Smooth muscle cell (in vitro differentiated cells): ENCODE results near the gene ZDHHC5. TPM values are rescaled to one million over a fixed set of nuclear protein-coding genes. Genes with fewer than 3 reads are reported as not detected.

Experiments
- DNase-seq: peaks from one replicate; lab custom pipeline; 2025; ENCODE audit not compliant: unreplicated experiment; lab: John Stamatoyannopoulos, UW
- H2AFZ ChIP-seq: fragments of 200-600 bp; sonication (generic); 2 replicates; pipeline ENCODE4 v1.6.0; 2016; ENCODE audit warnings: antibody characterized with exemption, low read depth, mild to moderate bottlenecking
- H3F3A ChIP-seq: fragments of 200-600 bp; sonication (generic); 2 replicates; pipeline ENCODE4 v1.6.0; 2017; ENCODE audit warnings: antibody characterized with exemption, low read depth
- H3K27ac ChIP-seq: fragments of 200-600 bp; sonication (generic); 2 replicates; pipeline ENCODE4 v1.5.1; 2016; ENCODE audit warnings: low read depth, mild to moderate bottlenecking
- H3K27me3 ChIP-seq: fragments of 200-600 bp; sonication (generic); 2 replicates; pipeline ENCODE4 v1.6.1; 2016; ENCODE audit warnings: low read depth, mild to moderate bottlenecking
- H3K36me3 ChIP-seq: fragments of 200-600 bp; sonication (generic); 2 replicates; pipeline ENCODE4 v1.5.1; 2016; ENCODE audit warnings: low read depth
- H3K4me1 ChIP-seq: fragments of 200-600 bp; sonication (generic); 2 replicates; pipeline ENCODE4 v1.5.1; 2016; ENCODE audit warnings: low read depth
- H3K4me2 ChIP-seq: fragments of 200-600 bp; sonication (generic); 2 replicates; pipeline ENCODE4 v1.6.0; 2016; ENCODE audit warnings: mild to moderate bottlenecking
- H3K4me3 ChIP-seq: fragments of 200-600 bp; sonication (generic); 2 replicates; pipeline ENCODE4 v1.5.1; 2016; ENCODE audit warnings: mild to moderate bottlenecking
- H3K79me2 ChIP-seq: fragments of 200-600 bp; sonication (generic); 2 replicates; pipeline ENCODE4 v1.6.0; 2016; ENCODE audit warnings: low read depth, mild to moderate bottlenecking
- H3K9ac ChIP-seq: fragments of 200-600 bp; sonication (generic); 2 replicates; pipeline ENCODE4 v1.6.0; 2016; ENCODE audit warnings: low read depth
- H3K9me3 ChIP-seq: fragments of 200-600 bp; sonication (generic); replicated peaks from 2 replicates; pipeline ENCODE4 v1.5.1; 2016; ENCODE audit warnings: low read depth
- H4K20me1 ChIP-seq: fragments of 200-600 bp; sonication (generic); 2 replicates; pipeline ENCODE4 v1.6.0; 2016; ENCODE audit warnings: low read depth
- CTCF ChIP-seq: fragments of 200-600 bp; sonication (generic); IDR thresholded peaks from 2 replicates; pipeline ENCODE4 v1.5.1; 2017; ENCODE audit warnings: borderline replicate concordance, mild to moderate bottlenecking, antibody characterized with exemption; ENCODE audit not compliant: insufficient read depth, poor library complexity, severe bottlenecking
- WGBS: methylation state at CpG from one replicate; pipeline ENCODE4 v1.1.7; 2016; ENCODE audit warnings: low lambda C conversion rate; 5-methylcytosine and 5-hydroxymethylcytosine counted together
- polyA plus RNA-seq: library from polyadenylated mRNA; unstranded; fragments of >200 nt; fragmentation: Nextera tagmentation; extraction: Ambion mirVana; gene quantifications from 2 replicates; pipeline ENCODE4 v1.2.1, GENCODE V29; 2016
- total RNA-seq: library from RNA; depleted of rRNA; stranded (reverse); fragments of >200 nt; gene quantifications from 2 replicates; pipeline ENCODE4 v1.2.3, GENCODE V29; 2014

Gene ZDHHC5
- total and polyA plus RNA-seq, 2 experiments from 2014 or later = 34.5 to 38.0 TPM

- TF ChIP-seq CTCF = no peak
- no peaks in the 10 kb centered on the region for H3F3A ChIP-seq
- no peak overlapping the region for H3K27ac ChIP-seq
- H3K79me2 ChIP-seq = peaks cover 4% of the 10 kb centered on the region
- DNase-seq = no peak
- H2AFZ ChIP-seq = no peak overlapping the region
- peaks cover 20% of the 10 kb centered on the region for H3K4me1 ChIP-seq
- H3K4me3 ChIP-seq = no peak overlapping the region
- H3K4me2 ChIP-seq = no peak overlapping the region
- H3K36me3 ChIP-seq = no peaks in the 10 kb centered on the region
- 33% methylated on average over 3 of the region's 3 CpGs for WGBS
- no peaks in the 10 kb centered on the region for H3K9me3 ChIP-seq
- H3K9ac ChIP-seq = no peak overlapping the region
- H4K20me1 ChIP-seq = peaks cover 4% of the 10 kb centered on the region
- H3K27me3 ChIP-seq = no peaks in the 10 kb centered on the region
These were observed 14.8 kb upstream of the ZDHHC5 start for GRCh38 chr11:57653163-57653562.

- Histone ChIP-seq H3K4me2 (peak overlapping the region; percentile 83), H3K4me3 (peak overlapping the region; percentile 71), H3F3A (no peaks in the 10 kb centered on the region), H3K79me2 (peaks cover 20% of the 10 kb centered on the region), H3K27ac (peak overlapping the region; percentile 90), H3K27me3 (no peaks in the 10 kb centered on the region), H3K9ac (peak overlapping the region; percentile 84), H3K36me3 (peaks cover 8% of the 10 kb centered on the region), H4K20me1 (no peaks in the 10 kb centered on the region), H3K4me1 (peaks cover 6% of the 10 kb centered on the region), H3K9me3 (no peaks in the 10 kb centered on the region), H2AFZ (no peak overlapping the region)
- TF ChIP-seq CTCF = no peak
- 45% methylated on average over 5 of the region's 5 CpGs for WGBS
- DNase-seq = no peak
These were observed 11.1 kb upstream of the ZDHHC5 start for GRCh38 chr11:57656885-57657193.

GRCh38 chr11:57657194-57658022, 10.5 kb upstream of the ZDHHC5 start, which contains the start of gene CLP1:
CLP1 (plus strand) TSS chr11:57657762; CDS start chr11:57659477, 1,715 bp downstream.
- H4K20me1 ChIP-seq = no peaks in the 10 kb centered on the region
- peak within 1 kb of the TSS; percentile 71 for H3K4me3 ChIP-seq
- peaks cover 11% of the 10 kb centered on the region for H3K36me3 ChIP-seq
- no peak for TF ChIP-seq CTCF
- H3K79me2 ChIP-seq = peaks cover 20% of the 10 kb centered on the region
- peaks cover 6% of the 10 kb centered on the region for H3K4me1 ChIP-seq
- H3K27ac ChIP-seq = peak within 1 kb of the TSS; percentile 90
- H3K9me3 ChIP-seq = no peaks in the 10 kb centered on the region
- 2% methylated on average over 43 of the region's 45 CpGs for WGBS
- DNase-seq = peak; percentile 94
- H3F3A ChIP-seq = no peaks in the 10 kb centered on the region
- peak within 1 kb of the TSS; percentile 60 for H2AFZ ChIP-seq
- H3K27me3 ChIP-seq = no peaks in the 10 kb centered on the region
- peak within 1 kb of the TSS; percentile 85 for H3K4me2 ChIP-seq
- H3K9ac ChIP-seq = peak within 1 kb of the TSS; percentile 84

GRCh38 chr11:57658023-57658361, 9.9 kb upstream of the ZDHHC5 start:
- WGBS = 0% methylated on average over 8 of the region's 8 CpGs
- H3K4me3 ChIP-seq = peak overlapping the region; percentile 71
- TF ChIP-seq CTCF = no peak
- H2AFZ ChIP-seq = peak overlapping the region; percentile 60
- no peaks in the 10 kb centered on the region for H3K9me3 ChIP-seq
- peaks cover 6% of the 10 kb centered on the region for H3K4me1 ChIP-seq
- no peak for DNase-seq
- H3K9ac ChIP-seq = peak overlapping the region; percentile 80
- H3F3A ChIP-seq = no peaks in the 10 kb centered on the region
- peak overlapping the region; percentile 46 for H3K27ac ChIP-seq
- peaks cover 20% of the 10 kb centered on the region for H3K79me2 ChIP-seq
- H4K20me1 ChIP-seq = no peaks in the 10 kb centered on the region
- H3K27me3 ChIP-seq = no peaks in the 10 kb centered on the region
- peaks cover 12% of the 10 kb centered on the region for H3K36me3 ChIP-seq
- peak overlapping the region; percentile 85 for H3K4me2 ChIP-seq
